GM19455 (cell line): ENCODE data around the gene KLHL33.

Experiments
- ATAC-seq: cut with Tn5 transposase; IDR thresholded peaks from one replicate; pipeline ENCODE4 v1.9.1; 2021; ENCODE audit not compliant: unreplicated experiment

Gene KLHL33

GRCh38 chr14:20435582-20436362, at the start of gene KLHL33:
Gene KLHL33, minus strand, starts transcription at chr14:20436166. Its CDS starts 355 bp downstream, at chr14:20435811.
- no peak for ATAC-seq

GRCh38 chr14:20482382-20482781, 46.4 kb upstream of the KLHL33 start:
- no peak for ATAC-seq

GRCh38 chr14:20478894-20479293, 42.9 kb upstream of the KLHL33 start:
- no peak for ATAC-seq

GRCh38 chr14:20477211-20477876, 41.4 kb upstream of the KLHL33 start:
- ATAC-seq, result no peak

- no peak for ATAC-seq
Measured at GRCh38 chr14:20476776-20477175, 40.8 kb upstream of the KLHL33 start.

- ATAC-seq, result no peak
Measured at GRCh38 chr14:20472536-20473169, 36.7 kb upstream of the KLHL33 start.

GRCh38 chr14:20470603-20470901, 34.6 kb upstream of the KLHL33 start:
- ATAC-seq, result no peak

GRCh38 chr14:20469890-20470602, 34.1 kb upstream of the KLHL33 start:
- ATAC-seq, result peak; percentile 43

GRCh38 chr14:20469242-20469889, 33.4 kb upstream of the KLHL33 start, which contains the start of gene PNP:
Gene PNP, plus strand, starts transcription at chr14:20469406. Its CDS starts 119 bp downstream, at chr14:20469525.
- peak; percentile 96 for ATAC-seq

- no peak for ATAC-seq
Measured at GRCh38 chr14:20468764-20469241, 32.8 kb upstream of the KLHL33 start.

GRCh38 chr14:20461225-20462141, 25.5 kb upstream of the KLHL33 start, which contains the start of gene PIP4P1:
Gene PIP4P1, minus strand, starts transcription at chr14:20461434. Its CDS starts 109 bp downstream, at chr14:20461325.
- ATAC-seq, result peak; percentile 94

GRCh38 chr14:20460458-20461224, 24.7 kb upstream of the KLHL33 start:
- peak; percentile 10 for ATAC-seq

GRCh38 chr14:20458031-20458789, 22.2 kb upstream of the KLHL33 start:
- ATAC-seq, result no peak

GRCh38 chr14:20456971-20457370, 21.0 kb upstream of the KLHL33 start:
- ATAC-seq, result no peak

- peak; percentile 47 for ATAC-seq
Measured at GRCh38 chr14:20455355-20456300, 19.7 kb upstream of the KLHL33 start.

- peak; percentile 80 for ATAC-seq
Measured at GRCh38 chr14:20454516-20455354, 18.8 kb upstream of the KLHL33 start, which contains the start of the genes APEX1 and OSGEP. Gene APEX1, plus strand, starts transcription at chr14:20455226. Its CDS starts 420 bp downstream, at chr14:20455646. Gene OSGEP, minus strand, starts transcription at chr14:20454812. Its CDS starts 129 bp downstream, at chr14:20454683.
